NCI-H1930 (cell line): ENCODE data around the gene HNRNPK.
A peak's percentile ranks its signal among the peaks of the same experiment; 100 is the strongest.
"Not testable (repeated sequence)": the region's sequence is repeated elsewhere in the genome, so short reads cannot be mapped to it uniquely, and the experiment has no call there.

Source experiments
- DNase-seq, 2 experiments: peaks; one replicate each; lab custom pipeline; 2025; lab: John Stamatoyannopoulos, UW

HNRNPK gene

DNA sequence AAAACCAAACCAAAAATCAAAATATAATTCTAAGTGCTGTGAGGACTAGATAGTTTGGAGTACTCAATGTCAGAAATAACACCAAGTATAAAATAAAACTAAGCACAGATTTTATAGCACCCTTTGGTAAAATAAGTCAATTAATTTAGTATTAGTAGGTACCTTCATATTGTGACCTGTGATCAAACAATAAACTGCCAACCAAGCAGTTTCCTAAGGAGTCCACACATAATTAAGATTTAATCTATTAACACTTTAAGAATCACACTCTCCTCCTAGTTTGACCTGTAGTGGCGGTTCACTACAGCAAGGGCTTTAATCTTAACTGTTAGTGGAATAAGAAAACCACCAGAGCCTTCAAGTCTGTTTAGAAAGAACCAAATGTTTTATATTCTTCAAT, 2.8 kb downstream of the HNRNPK start:
- DNase-seq: no peak

DNA sequence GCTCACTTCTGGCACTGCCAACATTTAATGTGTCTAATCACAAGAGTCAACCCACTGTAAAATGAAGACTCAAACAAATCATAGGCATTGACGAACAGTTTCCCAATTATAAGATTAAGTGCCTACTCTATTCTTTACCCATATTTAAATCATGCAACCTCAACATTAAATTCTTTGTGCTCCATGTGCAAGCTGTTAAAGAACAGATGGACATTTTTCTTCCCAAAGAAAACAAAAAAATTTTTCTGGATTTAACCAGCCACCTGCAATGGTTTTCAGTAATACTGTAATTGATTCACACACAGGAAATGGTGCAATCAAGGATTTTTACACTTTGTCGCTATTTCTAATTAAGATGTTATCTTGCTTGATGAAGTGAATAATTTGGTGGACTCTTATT, 3.6 kb downstream of the HNRNPK start:
- DNase-seq: no peak

DNA sequence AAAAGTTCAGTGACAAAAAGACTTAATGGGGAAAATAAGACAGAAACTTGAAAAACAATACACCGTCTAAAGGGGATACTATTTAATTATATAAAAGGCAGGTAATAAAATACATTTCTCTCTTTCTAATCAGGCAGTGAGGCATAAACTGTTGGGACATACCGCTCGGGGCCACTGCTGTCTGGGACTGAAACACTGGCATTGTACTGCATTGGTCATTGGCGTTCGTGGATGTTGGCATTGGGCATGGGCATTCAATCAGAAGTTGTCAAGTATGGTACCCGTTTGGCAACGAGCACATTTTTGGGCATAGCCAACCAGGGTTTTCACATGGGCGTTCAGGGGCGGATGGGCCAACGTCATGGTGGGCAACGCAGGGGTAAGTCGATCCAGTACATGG, 4.7 kb downstream of the HNRNPK start:
- DNase-seq: no peak

DNA sequence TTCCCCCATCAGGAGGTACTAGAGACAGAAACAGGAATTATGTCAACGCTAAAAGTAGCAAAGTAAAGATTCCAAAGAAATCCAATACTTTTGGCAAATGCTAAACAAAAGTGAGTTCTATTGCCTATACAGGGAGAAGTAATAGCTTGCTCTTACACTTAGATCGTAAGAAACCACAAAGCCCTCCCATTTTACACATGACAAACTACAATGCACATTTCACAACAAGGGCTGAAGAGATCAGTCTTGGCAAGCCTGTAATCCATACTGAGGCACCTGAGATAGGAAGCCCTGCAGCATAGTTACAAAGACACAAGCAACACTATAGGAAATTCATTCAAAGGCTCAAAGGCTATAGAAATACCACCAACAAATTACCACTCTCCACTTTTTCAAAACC, 7.7 kb downstream of the HNRNPK start:
- no peak for DNase-seq

DNA sequence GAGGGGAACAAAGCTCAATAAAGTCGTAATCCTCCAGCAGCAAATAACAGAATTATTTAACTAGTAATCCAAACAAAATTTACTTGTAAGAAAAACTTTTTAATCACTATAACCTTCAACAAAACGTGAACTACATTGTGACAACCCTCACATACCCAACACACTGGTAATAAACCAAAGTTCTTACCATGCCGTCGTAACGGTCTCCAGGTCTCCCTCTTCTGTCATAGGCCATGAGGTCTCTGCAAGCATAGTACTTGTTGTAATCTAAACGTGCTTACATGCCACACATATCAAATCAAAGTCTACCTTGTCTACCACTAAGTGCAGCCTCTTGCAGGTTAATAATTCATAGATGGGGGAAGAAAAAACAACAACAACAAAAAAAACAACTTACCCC, 8.5 kb downstream of the HNRNPK start:
- DNase-seq: no peak

DNA sequence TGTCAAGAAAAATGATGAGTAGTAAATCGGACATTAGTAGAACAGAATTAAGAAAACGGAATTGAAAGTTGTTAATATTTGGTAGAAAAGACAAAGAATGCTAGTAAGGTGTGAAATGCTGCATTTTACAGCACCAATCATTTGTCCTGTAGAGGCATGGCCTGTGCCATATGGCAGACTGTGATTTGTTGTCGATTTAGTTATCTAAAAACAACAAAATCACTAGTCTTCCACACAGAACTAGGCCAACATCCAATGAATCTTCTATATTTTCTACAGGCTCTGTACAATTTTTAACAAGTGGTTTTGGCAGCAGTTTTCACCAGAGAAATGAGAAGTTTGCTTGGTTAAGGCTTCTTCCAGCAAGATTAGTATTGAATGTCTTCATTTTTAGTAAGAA, 10.4 kb downstream of the HNRNPK start:
- DNase-seq: no peak

DNA sequence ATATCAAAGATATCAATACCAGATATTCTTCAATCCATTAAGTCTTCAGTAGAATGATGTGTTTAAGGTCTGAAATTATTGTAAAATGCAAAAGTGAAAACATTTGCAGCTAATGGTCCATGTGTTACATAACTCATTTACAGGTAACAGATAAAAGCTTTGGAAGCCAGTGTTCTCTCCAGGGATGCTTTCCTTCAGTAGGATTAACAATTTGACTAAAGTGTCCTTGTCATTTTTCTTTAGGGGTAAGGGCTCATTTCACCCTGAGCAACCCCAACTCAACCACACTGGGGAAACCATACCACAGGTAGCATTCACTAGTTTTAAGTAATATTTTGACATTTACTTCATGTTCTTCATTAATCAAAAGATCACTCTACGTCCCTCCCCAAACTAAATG, 12.9 kb downstream of the HNRNPK start:
- DNase-seq: no peak

DNA sequence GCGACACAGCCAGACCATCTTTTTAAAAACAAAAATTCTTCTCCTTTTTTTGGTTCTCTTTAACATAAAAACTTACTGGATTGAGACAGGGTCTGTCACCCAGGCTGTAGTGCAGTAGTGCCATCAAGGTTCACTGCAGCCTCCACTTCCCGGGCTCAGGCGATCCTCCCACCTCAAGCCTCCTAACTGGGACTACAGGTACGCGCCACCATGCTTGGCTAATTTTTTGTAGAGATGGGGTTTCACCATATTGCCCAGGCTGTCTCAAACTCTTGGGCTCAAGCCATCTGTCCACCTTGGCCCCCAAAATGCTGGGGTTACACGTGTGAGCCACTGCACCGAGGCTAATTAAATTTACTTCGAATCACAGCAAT, 13.8 kb downstream of the HNRNPK start:
- no peak for DNase-seq

DNA sequence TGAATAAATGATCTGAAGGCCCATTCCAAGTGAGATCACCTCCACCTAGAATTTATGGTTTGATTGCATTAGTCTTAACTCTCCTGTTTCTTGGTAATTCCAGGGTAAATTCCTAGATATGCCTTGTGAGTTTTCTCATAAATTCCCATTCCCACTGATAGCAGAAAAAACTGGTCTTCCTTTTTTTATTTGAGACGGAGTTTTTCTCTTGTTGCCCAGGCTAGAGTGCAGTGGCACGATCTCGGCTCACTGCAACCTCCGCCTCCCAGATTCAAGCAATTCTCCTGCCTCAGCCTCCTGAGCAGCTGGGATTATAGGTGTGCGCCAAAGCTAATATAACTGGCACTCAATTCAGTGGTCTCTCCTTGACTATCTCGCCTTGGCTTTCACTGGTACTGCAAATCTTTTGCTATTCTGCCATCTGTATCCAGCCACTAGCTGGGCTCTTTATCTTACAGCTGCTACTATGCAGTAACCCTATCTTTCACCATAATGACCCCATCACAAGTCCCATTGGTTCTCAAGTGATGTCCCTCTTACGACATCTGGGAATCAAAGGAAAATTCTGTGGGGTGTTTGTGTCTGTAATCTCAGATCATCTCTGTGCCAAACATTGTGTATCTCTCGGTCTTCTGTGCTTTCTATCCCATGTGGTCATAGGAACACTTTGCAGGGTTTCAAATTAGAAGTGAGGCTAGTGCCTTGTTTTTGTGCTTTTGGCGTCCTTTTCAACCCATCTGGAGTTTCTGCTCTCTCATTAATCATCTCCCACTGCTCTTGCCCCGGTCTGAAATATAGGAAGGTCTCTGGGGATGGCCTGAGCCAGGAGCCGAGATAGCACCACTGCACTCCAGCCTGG, 14.4 kb downstream of the HNRNPK start:
- DNase-seq: peak; percentile 32 to 42

DNA sequence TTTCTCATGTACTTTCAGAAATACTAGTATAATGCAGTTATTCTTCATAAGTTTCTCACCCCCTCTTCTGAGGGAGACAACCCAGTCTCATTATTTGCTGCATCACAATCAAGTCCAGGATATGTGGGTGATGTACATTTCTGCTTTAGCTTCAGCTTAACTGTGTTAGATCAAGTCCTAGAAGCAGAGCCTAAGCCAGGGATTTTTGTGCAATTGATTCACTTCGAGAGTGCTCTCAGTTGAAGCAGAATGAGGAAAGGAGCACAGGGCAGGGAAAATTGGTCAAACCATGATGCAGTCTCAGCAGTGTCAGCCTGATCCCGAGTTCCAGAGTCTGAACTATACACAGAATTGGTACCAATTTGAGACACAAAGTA, 15.1 kb downstream of the HNRNPK start:
- no peak for DNase-seq

DNA sequence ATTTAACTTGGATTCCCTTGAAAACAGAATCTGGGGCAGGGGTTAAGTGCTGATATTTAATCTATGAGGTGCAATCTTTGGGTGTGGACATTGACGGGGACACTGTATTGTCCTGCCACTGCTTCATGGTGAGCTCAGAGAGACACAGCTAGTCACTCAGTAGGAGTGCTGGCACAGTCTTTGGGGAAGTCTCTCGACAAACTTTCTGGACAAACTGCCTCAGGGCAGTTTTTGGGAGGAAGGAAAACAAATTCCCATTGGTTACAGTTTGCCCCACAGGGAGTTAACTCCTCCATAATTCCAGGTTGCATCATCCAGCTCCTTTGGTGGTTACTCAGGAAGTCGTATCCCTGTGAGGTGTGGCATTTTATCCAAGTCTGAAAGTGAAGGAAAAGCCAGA, 17.9 kb downstream of the HNRNPK start:
- DNase-seq: no peak

DNA sequence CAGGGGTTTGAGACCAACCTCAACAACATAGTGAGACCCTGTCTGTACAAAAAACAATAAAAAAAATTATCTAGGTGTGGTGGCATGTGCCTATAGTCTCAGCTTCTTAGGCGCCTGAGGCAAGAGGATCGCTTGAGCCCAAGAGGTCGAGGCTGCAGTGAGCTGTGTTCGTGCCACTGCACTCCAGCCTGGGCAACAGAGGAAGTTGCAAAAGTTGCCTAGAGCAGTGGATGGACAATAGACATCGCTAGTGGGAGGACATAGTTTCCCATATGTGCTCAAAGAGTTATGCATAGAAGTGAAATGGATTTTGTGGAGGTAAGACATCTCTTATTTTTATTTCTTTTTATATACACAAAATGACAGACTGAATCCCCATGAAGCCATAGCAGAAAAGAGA, 19.0 kb downstream of the HNRNPK start:
- DNase-seq: no peak

DNA sequence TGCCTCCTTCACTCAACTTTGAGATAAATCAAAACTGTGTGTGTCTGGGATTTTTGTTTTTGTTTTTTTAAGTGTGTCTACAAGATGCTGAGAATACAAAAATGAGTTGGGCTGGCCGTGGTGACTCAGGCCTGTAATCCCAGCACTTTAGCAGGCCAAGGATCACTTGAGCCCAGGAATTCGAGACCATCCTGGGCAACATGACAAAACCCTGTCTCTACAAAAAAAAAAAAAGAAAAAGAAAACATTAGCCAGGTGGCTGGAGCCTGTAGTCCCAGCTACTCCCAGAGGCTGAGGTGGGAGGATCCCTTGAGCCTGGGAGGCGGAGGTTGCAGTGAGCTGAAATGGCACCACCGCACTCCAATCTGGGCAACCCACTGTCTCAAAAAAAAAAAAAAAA, 21.0 kb downstream of the HNRNPK start:
- no peak for DNase-seq

DNA sequence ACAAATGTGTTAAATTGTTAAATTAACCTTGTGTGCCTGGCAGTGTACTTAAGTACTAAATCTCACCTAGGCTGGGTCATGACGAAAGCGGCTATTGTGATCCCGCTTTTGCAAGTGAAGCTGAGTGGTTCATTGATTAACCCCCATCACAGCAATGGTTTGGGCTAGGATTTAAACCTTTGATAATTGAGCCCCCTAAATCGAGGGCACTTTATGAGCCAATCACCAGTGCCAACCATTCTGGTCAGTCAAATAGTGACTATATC, 22.8 kb downstream of the HNRNPK start:
- no peak for DNase-seq

DNA sequence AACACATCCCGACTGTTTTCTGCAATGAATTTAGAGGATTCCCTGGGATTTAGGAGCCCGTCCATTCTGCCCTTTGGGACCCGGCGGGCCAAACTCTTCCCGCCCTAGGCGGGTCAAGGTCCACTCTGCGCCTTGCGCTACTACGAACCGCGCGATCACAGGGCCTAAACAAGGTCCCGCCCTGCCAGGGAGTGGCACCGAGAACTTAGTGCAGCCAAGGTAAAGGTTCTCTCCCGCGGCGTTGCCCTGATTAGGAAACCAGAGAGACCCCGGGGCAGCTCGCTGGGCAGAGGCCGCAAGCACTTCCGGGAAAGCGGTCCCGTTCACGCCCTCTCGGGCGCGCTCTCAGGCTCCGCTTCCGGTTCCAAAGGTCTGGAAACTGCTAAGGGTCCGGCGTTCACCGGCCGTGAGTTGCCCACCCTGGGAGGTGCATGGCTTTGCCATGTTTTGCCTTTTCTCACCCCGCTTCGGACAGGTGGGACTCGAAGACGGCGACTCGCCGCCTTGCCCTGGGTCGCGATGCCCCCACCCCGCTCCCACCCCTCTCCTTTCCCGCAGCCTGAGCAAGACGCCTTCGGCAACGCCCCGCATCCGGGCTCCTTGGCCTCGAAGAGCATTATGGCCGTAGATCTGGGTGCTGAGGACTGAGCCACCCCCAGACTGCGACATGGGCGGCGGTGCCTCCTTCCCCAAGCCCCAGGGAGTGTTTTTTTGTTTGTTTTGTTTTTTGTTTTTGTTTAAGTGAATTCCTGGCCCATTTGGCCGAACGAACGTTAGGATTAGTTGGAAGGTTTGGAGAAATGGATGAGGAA, 23.4 kb downstream of the HNRNPK start:
- DNase-seq: peak; percentile 61 to 74

DNA sequence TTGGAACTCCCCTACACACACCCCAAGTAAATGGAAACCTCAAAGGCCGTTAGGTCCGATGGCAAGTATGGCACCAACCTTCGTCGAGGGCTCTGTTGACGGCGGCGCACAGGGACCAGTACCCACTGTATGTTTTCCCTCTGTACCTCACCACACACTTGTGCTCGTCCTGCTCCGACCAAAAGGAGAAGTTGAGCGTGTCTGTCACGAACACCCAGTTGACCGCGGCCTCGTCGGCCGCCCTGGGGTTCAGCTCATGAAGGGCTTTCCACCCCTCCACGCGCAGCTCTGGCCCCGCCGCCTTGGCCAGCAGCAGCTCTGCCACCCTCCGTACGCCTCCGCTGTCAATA, 24.0 kb downstream of the HNRNPK start:
- no peak for DNase-seq

DNA sequence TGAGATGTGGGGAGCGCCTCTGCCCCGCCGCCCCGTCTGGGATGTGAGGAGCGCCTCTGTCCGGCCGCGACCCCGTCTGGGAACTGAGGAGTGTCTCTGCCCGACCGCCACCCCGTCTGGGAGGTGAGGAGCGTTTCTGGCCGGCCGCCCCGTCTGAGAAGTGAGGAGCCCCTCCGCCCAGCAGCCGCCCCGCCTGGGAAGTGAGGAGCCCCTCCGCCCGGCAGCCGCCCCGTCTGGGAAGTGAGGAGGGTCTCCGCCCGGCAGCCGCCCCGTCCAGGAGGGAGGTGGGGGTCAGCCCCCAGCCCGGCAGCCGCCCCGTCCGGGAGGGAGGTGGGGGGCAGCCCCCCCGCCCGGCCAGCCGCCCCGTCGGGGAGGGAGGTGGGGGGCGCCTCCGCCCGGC, 31.9 kb downstream of the HNRNPK start:
- DNase-seq: not testable (repeated sequence)

DNA sequence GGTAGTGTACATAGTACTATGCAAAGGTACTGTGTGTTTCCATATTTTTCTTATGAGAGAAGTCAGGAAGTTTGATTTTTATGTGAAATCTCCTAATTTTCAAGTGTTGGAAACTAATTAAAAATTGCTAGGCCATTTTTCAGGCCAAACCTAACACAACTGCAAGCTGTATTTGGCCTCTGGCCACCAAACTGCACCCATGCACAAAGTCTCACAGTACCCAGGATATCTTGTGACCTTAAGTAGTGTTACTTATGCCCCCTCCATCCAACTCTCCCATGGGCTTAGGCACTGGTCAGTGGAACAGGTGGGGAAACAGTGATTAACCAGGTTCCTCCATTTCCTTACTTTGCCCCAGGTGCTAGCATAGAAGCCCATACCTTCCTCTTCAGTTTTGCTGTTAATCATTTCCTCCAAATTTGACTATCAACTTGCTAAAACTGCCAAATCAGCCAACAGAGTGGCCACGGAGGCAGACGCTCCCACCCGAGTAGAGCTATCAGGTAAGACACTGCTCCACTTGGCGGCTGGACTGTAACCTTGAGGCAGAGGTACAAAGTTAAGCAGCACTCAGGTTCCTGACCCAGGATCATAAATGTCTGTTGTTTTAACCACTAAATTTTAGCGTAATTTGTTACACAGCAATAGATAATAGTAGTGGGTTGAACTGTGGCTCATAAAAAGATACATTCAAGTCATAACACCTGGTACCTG, 39.3 kb downstream of the HNRNPK start:
- DNase-seq: no peak

DNA sequence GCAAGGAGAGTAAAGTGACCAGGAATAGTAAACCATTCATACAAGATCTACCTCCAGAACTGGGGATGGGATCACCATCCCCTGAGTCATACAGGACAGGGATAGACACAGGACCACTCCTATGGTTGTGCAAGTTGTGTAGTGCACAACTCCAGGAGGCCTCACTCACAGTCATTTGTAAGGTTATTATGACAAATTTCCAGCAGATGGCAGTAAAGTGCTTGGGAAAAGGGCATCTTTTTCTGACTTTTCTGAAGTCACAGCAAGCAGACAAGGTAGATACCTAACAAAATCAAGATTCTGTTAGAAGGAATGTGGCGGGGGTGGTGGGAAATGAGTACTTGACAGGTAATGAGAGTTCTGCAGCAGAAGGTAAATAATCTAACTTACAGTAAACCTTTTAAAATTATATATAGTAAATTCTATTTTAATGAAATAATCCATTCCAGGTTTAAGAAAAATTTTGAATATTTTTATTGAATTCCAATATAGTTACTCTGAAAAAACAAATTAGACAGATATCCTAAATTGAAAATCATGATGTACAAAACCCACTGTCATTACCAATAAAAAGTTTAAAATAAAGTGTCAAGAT, 42.1 kb downstream of the HNRNPK start:
- peak; percentile 49 to 78 for DNase-seq

DNA sequence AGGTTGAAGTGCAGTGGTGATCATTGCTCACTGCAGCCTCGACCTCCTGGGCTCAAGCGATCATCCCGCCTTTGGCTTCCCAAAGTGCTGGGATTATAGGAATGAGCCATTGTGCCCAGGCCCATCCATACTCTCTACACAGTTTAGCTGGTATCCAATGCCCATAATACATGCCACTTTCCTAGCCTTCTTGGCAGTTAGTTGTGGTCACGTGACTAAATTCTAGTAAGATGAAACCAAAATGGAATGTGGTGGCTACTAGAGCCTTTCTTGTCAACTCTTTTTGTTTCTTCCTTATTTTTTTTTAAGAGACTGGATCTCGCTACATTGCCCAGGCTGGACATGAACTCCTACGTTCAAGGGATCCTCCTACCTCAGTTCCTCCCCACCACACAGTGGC, 43.5 kb downstream of the HNRNPK start:
- no peak for DNase-seq

DNA sequence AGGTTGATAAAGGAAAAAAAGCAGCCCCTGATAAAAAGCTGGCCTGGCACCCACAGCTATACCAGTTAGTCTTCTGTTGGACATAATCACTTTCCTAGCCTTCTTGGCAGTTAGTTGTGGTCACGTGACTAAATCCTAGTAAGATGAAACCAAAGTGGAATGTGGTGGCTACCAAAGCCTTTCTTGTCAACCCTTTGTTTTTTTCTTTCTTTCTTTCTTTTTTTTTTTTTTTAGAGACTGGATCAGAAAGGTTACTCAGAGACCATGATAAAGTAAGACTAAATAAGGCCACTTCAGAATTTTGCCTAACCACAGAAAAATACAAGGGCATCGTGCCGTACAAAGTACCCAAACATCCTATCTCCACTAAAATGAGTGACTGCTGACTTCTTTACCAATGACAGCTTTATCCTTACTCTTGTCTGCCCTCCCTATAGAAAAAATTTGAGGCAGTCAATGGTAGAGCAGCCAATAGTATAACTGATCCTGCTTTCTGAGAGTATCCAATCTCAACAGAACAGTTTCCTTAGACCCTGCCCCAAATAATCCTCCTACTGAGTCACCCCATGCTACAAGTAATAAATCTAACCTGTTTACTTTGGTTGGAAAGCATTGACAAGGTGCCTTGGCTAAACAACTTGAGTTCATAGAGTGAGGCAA, 44.6 kb downstream of the HNRNPK start:
- DNase-seq: no peak

DNA sequence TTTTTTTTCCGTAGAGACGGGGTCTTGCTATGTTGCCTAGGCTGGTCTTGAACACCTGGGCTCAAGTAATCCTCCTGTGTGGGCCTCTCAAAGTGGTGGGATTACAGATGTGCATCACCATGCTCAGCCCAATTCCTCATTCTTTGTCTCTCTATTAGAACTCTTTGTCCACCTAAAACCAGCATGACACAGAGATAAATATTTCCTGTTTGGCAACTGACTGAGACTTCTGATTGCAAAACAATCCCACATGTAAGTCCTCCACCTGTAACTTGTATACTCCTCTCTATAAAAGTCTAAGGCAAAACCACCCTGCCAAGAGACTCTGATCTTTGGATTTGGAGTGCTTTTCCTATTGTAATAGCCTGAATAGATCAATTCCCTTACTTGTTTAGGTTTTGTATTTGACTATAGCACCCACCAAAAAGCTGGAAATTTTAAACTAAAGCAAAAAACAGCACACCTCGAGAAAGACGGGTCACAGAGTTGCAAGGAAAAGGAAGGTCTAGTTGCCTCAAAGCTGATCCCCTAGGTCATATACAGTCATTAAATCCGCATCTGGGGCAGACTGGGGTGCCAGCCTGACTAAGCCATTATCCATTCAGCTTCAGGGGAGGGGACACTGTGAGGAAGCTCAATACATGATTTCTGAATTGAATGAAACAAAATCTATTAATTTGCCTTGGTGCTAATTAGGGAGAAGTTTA, 45.3 kb downstream of the HNRNPK start:
- DNase-seq: no peak
